ENCODE results near the gene ANKZF1. TPM values are rescaled to one million over a fixed set of nuclear protein-coding genes. Genes with fewer than 3 reads are reported as not detected.

ANKZF1 gene
- total RNA-seq, 4 donors from 2014 or later: 16.8 to 62.5 (median 52.7) TPM

DNA sequence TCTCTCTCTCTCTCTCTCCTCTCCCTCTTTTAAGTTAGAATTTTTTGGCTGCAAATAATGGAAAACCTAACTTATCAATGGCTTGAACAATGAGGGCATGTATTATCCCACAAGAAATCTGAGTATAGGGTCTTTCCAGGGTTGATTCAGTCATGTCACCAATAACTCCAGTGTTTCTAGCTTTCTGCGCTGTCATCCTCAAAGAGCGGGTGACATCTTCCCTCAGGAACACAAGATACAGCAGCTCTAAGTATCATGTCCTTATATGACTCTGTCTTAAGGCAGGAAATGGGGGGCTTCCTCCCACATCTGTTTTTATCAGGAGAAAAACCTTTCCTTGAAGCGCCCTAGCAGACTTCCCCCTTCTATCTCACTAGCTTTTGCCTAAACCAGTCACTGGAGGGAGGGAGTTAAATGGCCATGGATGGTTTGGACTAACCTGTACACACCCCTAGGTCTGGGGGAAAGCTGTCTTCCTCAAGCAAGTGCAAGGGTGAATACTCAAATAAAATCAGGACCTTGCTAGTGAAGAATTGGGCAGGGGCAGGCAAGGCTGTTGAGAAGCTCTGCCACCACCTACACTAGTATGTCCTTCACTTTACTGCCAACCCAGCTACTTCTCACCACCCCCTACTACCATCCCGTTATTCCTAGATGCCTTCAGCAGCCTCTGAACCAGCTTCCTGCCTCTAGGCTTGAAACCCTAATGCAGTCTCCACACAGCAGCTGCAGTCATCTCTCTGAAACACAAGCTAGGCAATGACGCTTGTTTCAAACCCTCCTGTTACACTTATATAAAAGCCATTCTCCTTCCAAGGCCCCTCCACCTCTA lies 31.6 kb downstream of the ANKZF1 start:
- TF ChIP-seq, protein P1, sequence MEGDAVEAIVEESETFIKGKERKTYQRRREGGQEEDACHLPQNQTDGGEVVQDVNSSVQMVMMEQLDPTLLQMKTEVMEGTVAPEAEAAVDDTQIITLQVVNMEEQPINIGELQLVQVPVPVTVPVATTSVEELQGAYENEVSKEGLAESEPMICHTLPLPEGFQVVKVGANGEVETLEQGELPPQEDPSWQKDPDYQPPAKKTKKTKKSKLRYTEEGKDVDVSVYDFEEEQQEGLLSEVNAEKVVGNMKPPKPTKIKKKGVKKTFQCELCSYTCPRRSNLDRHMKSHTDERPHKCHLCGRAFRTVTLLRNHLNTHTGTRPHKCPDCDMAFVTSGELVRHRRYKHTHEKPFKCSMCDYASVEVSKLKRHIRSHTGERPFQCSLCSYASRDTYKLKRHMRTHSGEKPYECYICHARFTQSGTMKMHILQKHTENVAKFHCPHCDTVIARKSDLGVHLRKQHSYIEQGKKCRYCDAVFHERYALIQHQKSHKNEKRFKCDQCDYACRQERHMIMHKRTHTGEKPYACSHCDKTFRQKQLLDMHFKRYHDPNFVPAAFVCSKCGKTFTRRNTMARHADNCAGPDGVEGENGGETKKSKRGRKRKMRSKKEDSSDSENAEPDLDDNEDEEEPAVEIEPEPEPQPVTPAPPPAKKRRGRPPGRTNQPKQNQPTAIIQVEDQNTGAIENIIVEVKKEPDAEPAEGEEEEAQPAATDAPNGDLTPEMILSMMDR (IDR thresholded peaks at IDR 0.05; ENCODE audit: low read depth): no peak

DNA sequence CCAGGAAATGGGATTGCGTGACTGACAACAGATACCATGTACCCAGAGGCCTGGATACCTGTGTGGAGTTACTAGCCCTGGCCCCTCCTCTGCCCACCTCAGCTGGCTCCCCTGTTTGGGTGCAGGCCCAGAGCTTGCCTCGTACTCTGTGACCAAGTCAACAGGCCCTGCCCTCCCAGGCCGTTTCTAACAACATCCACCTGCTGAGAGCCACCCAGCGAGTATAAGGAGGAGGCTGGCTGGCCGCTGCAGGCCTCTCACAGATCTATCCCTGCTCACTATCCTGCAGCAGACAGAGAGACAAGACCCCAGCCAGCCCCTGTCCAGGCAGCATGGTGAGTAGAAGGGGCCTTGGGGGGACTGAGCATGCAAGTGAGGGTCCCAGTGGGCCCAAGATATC lies 36.6 kb downstream of the ANKZF1 start:
- TF ChIP-seq, protein P1 (IDR thresholded peaks at IDR 0.05; ENCODE audit: low read depth): no peak

DNA sequence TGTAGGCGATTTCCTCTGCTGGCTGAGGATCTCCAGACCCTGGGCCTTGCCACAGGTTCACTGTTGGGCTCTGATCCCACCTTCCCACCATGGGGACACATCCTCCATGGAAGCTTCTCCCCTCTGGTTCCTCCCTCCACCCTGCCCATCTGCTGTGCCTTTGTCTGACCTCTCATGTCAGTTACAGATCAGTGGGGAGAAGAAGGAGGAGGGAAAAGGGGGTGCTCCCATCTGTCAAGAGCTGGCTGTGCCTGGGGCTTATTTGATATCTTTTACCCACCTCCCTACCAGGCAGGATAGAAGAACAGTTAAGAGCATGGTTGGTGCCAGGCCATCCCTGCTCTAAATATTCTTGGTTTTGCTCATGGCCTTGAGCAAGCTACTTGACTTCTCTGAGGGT lies 37.3 kb downstream of the ANKZF1 start:
- TF ChIP-seq, protein P1 (IDR thresholded peaks at IDR 0.05; ENCODE audit: low read depth): no peak

DNA sequence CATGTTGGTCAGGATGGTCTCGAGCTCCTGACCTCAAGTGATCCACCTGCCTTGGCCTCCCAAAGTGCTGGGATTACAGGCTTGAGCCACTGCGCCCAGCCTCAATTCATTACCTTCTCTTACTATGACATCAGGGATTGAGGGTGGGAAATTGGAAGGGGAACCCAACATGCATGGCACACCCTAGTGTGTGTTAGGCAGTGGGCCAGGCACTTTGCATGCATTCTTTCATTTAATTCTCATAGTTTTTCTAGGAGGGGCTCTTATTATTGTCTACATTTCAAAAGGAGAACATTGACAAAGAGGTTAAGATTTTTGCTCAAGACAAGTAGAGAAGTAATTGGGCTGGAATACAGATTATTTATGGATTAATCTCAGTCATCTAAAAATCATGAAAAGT lies 38.7 kb downstream of the ANKZF1 start:
- TF ChIP-seq, protein P1 (IDR thresholded peaks at IDR 0.05; ENCODE audit: low read depth): no peak

DNA sequence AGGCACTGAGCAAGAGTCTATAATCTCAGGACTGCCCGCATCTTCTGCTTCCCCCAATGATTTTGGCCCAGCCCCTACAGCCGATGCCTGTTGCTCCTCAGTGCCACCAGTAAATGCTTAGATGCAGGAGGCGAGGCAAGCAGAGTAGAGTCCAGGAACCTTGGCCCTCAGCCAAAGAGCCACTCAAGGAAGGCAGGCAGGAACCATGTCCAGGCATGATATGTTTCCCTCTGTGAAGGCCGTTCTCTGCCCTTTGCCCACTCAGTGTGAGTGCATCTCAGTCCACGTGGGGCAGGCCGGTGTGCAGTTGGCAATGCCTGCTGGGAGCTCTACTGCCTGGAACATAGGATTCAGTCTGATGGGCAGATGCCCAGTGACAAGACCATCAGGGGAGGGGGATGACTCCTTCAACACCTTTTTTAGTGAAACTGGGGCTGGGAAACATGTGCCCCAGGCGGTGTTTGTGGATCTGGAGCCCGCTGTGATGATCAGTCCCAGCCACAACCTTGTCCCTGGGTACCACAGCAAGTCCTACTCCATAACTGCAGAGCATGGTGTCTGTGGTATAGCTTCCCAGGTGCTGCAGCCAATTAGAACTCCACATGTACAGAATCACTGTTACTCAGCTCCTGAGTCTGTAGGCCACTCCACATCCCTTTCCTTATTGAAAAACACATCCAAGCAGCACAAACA lies 39.9 kb downstream of the ANKZF1 start:
- TF ChIP-seq, protein P1 (IDR thresholded peaks at IDR 0.05; ENCODE audit: low read depth): no peak

DNA sequence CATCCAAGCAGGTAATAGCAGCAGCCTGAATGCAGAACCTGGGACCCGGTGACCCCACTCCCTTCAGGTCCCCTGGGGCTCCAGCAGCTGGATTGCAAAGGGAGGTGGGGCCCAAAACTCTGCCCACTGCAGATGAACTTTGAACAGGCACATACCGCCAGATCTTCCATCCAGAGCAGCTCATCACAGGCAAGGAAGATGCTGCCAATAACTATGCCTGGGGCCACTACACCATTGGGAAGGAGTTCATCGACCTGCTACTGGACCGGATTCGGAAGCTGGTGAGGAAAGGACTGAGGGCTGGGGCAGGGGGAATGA lies 40.4 kb downstream of the ANKZF1 start:
- TF ChIP-seq, protein P1 (IDR thresholded peaks at IDR 0.05; ENCODE audit: low read depth): no peak

DNA sequence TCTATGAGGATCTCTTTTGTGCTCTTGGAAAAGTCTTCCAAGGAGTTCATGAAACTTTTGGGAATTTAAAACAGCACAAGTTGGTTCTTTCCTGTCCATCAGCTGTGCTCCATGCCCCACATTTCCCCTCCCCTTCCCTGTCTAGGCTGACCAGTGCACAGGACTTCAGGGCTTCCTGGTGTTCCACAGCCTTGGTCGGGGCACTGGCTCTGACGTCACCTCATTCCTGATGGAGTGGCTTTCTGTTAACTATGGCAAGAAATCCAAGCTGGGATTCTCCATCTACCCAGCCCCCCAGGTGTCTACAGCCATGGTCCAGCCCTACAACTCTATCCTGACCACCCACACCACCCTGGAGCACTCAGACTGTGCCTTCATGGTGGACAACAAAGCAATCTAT lies 41.4 kb downstream of the ANKZF1 start:
- TF ChIP-seq, protein P1 (IDR thresholded peaks at IDR 0.05; ENCODE audit: low read depth): no peak
